ENCODE data around the gene ADAMTS3.

- TF ChIP-seq, protein P1, sequence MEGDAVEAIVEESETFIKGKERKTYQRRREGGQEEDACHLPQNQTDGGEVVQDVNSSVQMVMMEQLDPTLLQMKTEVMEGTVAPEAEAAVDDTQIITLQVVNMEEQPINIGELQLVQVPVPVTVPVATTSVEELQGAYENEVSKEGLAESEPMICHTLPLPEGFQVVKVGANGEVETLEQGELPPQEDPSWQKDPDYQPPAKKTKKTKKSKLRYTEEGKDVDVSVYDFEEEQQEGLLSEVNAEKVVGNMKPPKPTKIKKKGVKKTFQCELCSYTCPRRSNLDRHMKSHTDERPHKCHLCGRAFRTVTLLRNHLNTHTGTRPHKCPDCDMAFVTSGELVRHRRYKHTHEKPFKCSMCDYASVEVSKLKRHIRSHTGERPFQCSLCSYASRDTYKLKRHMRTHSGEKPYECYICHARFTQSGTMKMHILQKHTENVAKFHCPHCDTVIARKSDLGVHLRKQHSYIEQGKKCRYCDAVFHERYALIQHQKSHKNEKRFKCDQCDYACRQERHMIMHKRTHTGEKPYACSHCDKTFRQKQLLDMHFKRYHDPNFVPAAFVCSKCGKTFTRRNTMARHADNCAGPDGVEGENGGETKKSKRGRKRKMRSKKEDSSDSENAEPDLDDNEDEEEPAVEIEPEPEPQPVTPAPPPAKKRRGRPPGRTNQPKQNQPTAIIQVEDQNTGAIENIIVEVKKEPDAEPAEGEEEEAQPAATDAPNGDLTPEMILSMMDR (IDR thresholded peaks at IDR 0.05) = no peak
- TF ChIP-seq GABPB1 (CRISPR knock-in tag; IDR thresholded peaks at IDR 0.05) (no peak), USF2 (CRISPR knock-in tag; IDR thresholded peaks at IDR 0.05) (no peak), ZNF532 (CRISPR knock-in tag; IDR thresholded peaks at IDR 0.05; ENCODE audit: borderline replicate concordance) (no peak), ESRRA (CRISPR knock-in tag; IDR thresholded peaks at IDR 0.05; ENCODE audit: borderline replicate concordance) (no peak), FOXK1 (CRISPR knock-in tag; IDR thresholded peaks at IDR 0.05) (no peak), TCF7 (CRISPR knock-in tag; IDR thresholded peaks at IDR 0.05; ENCODE audit: low read depth) (no peak), JUN (CRISPR knock-in tag; IDR thresholded peaks at IDR 0.05) (no peak), E2F1 (CRISPR knock-in tag; IDR thresholded peaks at IDR 0.05) (no peak), RORB (CRISPR knock-in tag; IDR thresholded peaks at IDR 0.05) (no peak)
- TF ChIP-seq, protein P2, sequence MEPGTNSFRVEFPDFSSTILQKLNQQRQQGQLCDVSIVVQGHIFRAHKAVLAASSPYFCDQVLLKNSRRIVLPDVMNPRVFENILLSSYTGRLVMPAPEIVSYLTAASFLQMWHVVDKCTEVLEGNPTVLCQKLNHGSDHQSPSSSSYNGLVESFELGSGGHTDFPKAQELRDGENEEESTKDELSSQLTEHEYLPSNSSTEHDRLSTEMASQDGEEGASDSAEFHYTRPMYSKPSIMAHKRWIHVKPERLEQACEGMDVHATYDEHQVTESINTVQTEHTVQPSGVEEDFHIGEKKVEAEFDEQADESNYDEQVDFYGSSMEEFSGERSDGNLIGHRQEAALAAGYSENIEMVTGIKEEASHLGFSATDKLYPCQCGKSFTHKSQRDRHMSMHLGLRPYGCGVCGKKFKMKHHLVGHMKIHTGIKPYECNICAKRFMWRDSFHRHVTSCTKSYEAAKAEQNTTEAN (CRISPR knock-in tag; IDR thresholded peaks at IDR 0.05) = no peak
These were observed 117.7 kb downstream of the ADAMTS3 start for GRCh38 chr4:72451349-72451748.
